Effector memory CD8-positive, alpha-beta T cell (primary cell): ENCODE results near the gene ABCA7.

Experiments used
- ATAC-seq: fragments of 150-1000 bp; cut with Tn5 transposase; replicated peaks from 2 replicates; pipeline ENCODE4 v1.10.0; 2021; ENCODE audit warnings: mild to moderate bottlenecking, moderate library complexity
- DNase-seq, 3 experiments: peaks; one replicate each; pipeline ENCODE4 v3.0.0; 2021
- H3K27ac Mint-ChIP-seq, 2 donors: one replicate each; pipeline ENCODE4 v1.8.0; 2022; ENCODE audit warnings: mild to moderate bottlenecking in 2 of 2, mixed read lengths in 2 of 2, moderate library complexity in 2 of 2
- H3K27me3 Mint-ChIP-seq, 2 donors: one replicate each; pipeline ENCODE4 v1.8.0; 2022; ENCODE audit warnings: mixed read lengths in 2 of 2
- H3K36me3 Mint-ChIP-seq: one replicate; pipeline ENCODE4 v1.8.0; 2022; ENCODE audit warnings: mild to moderate bottlenecking, moderate library complexity, mixed read lengths; ENCODE audit not compliant: insufficient read depth
- H3K4me1 Mint-ChIP-seq, 2 donors: one replicate each; pipeline ENCODE4 v1.8.0; 2022; ENCODE audit warnings: low read depth in 2 of 2, mixed read lengths in 2 of 2
- H3K4me3 Mint-ChIP-seq, 2 donors: one replicate each; pipeline ENCODE4 v1.8.0; 2022; ENCODE audit warnings: mild to moderate bottlenecking in 2 of 2, mixed read lengths in 2 of 2, moderate library complexity in 2 of 2
- H3K9me3 Mint-ChIP-seq, 2 donors: one replicate each; pipeline ENCODE4 v1.8.0; 2022; ENCODE audit warnings: mixed read lengths in 2 of 2

The ABCA7 gene

DNA sequence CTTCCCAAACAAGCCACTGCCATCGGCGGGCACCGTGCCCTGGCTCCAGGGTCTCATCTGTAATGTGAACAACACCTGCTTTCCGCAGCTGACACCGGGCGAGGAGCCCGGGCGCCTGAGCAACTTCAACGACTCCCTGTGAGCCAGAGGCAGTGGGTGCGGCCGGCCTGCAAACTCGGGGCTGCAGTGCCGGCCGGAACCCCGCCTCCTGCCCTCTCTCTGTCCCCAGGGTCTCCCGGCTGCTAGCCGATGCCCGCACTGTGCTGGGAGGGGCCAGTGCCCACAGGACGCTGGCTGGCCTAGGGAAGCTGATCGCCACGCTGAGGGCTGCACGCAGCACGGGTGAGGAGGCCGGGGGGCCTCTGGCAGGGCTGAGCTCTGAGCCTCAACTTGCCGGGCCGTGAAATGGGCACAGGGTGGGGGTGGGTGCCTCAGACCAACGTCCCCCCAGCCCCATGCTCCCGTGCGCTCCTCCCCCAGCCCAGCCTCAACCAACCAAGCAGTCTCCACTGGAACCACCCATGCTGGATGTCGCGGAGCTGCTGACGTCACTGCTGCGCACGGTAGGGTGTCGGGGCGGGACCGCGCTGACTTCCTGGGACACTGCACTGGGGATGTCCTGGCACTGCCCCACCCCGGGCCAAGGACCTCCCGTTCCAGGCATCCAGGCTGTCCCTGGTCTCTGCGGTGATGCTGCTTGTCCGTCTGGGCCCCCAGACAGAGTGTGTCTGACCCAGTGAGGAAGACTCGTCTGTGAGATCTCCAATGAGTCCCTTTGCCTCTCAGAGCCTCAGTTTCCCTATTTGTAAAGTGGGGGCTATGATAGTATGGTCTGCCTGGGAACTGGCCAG is 2.2 kb downstream of the ABCA7 start:
- Mint-ChIP-seq H3K36me3 (peaks cover 71% of the 10 kb centered on the region), H3K4me3 (peak overlapping the region; percentile 92 to 96), H3K27ac (no peak overlapping the region), H3K4me1 (peaks cover 40 to 51% of the 10 kb centered on the region in 2 donors), H3K9me3 (no peaks in the 10 kb centered on the region), H3K27me3 (no peaks in the 10 kb centered on the region)
- no peak for ATAC-seq
- no peak for DNase-seq

- Mint-ChIP-seq H3K36me3 (peaks cover 64% of the 10 kb centered on the region), H3K27me3 (no peaks in the 10 kb centered on the region), H3K4me1 (peaks cover 35 to 44% of the 10 kb centered on the region in 2 donors), H3K4me3 (peak overlapping the region in 1 of 2 donors; percentile 92), H3K27ac (no peak overlapping the region), H3K9me3 (no peaks in the 10 kb centered on the region)
- DNase-seq: no peak
- no peak for ATAC-seq
Measured at GRCh38 chr19:1042689-1043511, 3.0 kb downstream of the ABCA7 start.

GRCh38 chr19:1045247-1045603 is 5.3 kb downstream of the ABCA7 start:
- Mint-ChIP-seq H3K4me1 (peaks cover 20 to 21% of the 10 kb centered on the region in 2 donors), H3K4me3 (peak overlapping the region in 1 of 2 donors; percentile 39), H3K27ac (peak overlapping the region in 1 of 2 donors; percentile 83), H3K36me3 (peaks cover 45% of the 10 kb centered on the region), H3K9me3 (no peaks in the 10 kb centered on the region), H3K27me3 (no peaks in the 10 kb centered on the region)
- DNase-seq (peak; percentile 66 to 76 (median 70)), ATAC-seq (peak; percentile 57)

DNA sequence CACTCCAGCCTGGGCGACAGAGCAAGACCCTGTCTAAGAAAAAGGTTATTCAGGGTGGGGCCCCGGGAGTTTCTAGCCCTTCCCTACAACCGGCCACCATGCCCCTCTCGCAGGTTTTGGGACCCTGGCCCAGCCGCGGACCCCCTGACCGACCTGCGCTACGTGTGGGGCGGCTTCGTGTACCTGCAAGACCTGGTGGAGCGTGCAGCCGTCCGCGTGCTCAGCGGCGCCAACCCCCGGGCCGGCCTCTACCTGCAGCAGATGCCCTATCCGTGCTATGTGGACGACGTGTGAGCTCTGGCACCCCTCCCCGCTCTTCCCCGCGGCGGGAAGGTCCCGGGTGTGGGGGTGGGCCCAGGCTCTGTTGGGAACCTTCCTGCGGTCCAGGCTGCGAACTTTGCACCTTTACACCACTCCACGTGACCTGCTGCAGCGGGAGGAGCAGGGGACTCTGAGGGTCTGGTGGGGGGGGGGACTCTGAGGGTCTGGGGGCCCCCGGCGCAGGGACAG is 6.3 kb downstream of the ABCA7 start:
- ATAC-seq (no peak), DNase-seq (no peak)
- Mint-ChIP-seq H3K4me3 (no peak overlapping the region), H3K36me3 (peaks cover 38% of the 10 kb centered on the region), H3K4me1 (peaks cover 12% of the 10 kb centered on the region in 2 donors), H3K9me3 (no peaks in the 10 kb centered on the region), H3K27me3 (no peaks in the 10 kb centered on the region), H3K27ac (no peak overlapping the region)

DNA sequence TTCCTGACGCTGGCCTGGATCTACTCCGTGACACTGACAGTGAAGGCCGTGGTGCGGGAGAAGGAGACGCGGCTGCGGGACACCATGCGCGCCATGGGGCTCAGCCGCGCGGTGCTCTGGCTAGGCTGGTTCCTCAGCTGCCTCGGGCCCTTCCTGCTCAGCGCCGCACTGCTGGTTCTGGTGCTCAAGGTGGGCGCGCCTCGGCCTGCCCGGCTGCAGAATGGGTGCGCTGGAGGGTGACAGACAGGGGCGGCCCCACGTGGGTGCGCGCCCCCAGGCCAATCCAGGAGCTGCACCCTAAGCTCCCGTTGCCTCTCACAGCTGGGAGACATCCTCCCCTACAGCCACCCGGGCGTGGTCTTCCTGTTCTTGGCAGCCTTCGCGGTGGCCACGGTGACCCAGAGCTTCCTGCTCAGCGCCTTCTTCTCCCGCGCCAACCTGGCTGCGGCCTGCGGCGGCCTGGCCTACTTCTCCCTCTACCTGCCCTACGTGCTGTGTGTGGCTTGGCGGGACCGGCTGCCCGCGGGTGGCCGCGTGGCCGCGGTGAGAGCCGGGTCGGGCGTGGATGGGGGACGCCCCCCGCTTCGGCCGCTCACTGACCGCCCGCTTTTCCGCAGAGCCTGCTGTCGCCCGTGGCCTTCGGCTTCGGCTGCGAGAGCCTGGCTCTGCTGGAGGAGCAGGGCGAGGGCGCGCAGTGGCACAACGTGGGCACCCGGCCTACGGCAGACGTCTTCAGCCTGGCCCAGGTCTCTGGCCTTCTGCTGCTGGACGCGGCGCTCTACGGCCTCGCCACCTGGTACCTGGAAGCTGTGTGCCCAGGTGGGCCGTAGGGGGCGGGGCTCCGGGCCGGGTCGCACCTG is 7.2 kb downstream of the ABCA7 start:
- Mint-ChIP-seq H3K27ac (no peak overlapping the region), H3K9me3 (no peaks in the 10 kb centered on the region), H3K36me3 (peaks cover 38% of the 10 kb centered on the region), H3K4me1 (peaks cover 8 to 12% of the 10 kb centered on the region in 2 donors), H3K4me3 (peak overlapping the region in 1 of 2 donors; percentile 47), H3K27me3 (no peaks in the 10 kb centered on the region)
- ATAC-seq (peak; percentile 80), DNase-seq (peak in 2 of 3 experiments; percentile 61 to 68)

DNA sequence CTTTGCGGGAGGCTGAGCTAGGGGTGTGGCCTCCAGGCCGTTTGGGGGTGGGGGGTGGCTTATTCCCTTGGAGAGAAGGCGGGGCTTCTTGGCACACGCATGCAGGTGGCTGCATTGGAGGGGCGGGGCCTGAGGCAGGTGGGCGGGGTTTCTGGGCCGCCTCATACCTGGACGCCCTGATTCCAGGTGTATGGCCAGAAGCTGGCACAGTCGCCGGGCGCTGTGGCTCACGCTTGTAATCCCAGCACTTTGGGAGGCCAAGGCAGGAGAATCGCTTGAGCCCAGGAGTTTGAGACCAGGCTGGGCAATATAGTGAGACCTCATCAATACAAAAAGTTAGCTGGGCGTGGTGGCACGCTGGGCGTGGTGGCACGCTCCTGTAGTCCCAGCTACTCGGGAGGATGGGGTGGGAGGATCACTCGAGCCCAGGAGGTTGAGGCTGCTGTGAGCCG is 7.8 kb downstream of the ABCA7 start:
- peaks cover 34% of the 10 kb centered on the region for H3K36me3 Mint-ChIP-seq
- no peak overlapping the region for H3K4me3 Mint-ChIP-seq
- H3K27ac Mint-ChIP-seq: no peak overlapping the region
- no peaks in the 10 kb centered on the region for H3K27me3 Mint-ChIP-seq
- no peaks in the 10 kb centered on the region for H3K9me3 Mint-ChIP-seq
- ATAC-seq (no peak), DNase-seq (no peak)
- peaks cover 5 to 8% of the 10 kb centered on the region in 2 donors for H3K4me1 Mint-ChIP-seq

- Mint-ChIP-seq H3K4me1 (peaks cover 5 to 8% of the 10 kb centered on the region in 2 donors), H3K27ac (peak overlapping the region in 1 of 2 donors; percentile 49), H3K4me3 (no peak overlapping the region), H3K9me3 (no peaks in the 10 kb centered on the region), H3K27me3 (no peaks in the 10 kb centered on the region), H3K36me3 (peaks cover 31% of the 10 kb centered on the region)
- ATAC-seq (no peak), DNase-seq (no peak)
Measured at GRCh38 chr19:1049106-1049505, 9.2 kb downstream of the ABCA7 start.

DNA sequence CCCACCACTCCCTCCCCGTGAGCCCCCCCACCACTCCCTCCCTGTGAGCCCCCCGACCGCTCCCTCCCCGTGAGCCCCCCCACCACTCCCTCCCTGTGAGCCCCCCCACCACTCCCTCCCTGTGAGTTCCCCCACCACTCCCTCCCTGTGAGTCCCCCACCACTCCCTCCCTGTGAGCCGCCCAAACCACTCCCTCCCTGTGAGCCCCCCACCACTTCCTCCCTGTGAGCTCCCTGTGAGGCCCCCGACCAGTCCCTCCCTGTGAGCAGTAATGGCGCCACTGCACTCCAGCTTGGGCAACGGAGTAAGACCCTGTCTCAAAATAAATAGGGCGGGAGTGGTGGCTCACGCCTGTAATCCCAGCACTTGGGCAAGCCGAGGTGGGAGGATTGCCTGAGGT is 9.9 kb downstream of the ABCA7 start:
- Mint-ChIP-seq H3K36me3 (peaks cover 25% of the 10 kb centered on the region), H3K4me3 (no peak overlapping the region), H3K4me1 (peaks cover 5 to 8% of the 10 kb centered on the region in 2 donors), H3K27me3 (no peaks in the 10 kb centered on the region), H3K27ac (peak overlapping the region in 1 of 2 donors; percentile 38), H3K9me3 (no peaks in the 10 kb centered on the region)
- DNase-seq (no peak), ATAC-seq (no peak)

GRCh38 chr19:1050989-1051788 is 11.3 kb downstream of the ABCA7 start:
- H3K4me1 Mint-ChIP-seq: peaks cover 0 to 5% of the 10 kb centered on the region in 2 donors
- DNase-seq: no peak
- no peak overlapping the region for H3K4me3 Mint-ChIP-seq
- H3K27ac Mint-ChIP-seq: peak overlapping the region; percentile 10 to 78
- no peaks in the 10 kb centered on the region for H3K27me3 Mint-ChIP-seq
- no peaks in the 10 kb centered on the region for H3K9me3 Mint-ChIP-seq
- peaks cover 19% of the 10 kb centered on the region for H3K36me3 Mint-ChIP-seq
- ATAC-seq: no peak

GRCh38 chr19:1051791-1052190 is 11.9 kb downstream of the ABCA7 start:
- Mint-ChIP-seq H3K4me3 (no peak overlapping the region), H3K27me3 (no peaks in the 10 kb centered on the region), H3K27ac (peak overlapping the region; percentile 10 to 78), H3K4me1 (peaks cover under 1 to 8% of the 10 kb centered on the region in 2 donors), H3K9me3 (no peaks in the 10 kb centered on the region), H3K36me3 (peaks cover 20% of the 10 kb centered on the region)
- ATAC-seq: no peak
- no peak for DNase-seq

DNA sequence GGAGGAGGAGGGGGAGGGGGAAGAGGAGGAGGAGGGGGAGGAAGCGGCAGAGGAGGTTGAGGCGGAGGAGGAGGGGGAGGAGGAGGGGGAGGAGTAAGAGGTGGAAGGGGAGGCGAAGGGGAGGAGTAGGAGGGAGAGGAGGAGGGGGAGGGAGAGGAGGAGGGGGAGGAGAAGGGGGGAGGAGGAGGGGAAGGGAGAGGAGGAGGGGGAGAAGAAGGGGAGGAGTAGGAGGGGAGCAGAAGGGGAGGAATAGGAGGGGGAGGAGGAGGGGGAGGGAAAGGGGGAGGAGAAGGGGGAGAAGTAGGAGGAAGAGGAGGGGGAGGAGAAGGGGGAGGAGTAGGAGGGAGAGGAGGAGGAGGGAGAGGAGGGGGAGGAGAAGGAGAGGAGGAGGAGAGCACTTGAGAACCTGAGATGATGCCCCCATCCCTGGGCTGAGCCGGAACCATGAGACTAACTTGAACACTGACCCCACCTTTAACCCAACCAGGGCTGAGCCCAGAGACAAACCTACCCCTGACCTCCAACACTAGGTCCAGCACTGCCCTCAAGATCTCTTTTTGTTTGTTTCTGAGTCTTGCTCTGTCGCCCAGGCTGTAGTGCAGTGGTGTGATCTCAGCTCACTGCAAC is 12.6 kb downstream of the ABCA7 start:
- DNase-seq: no peak
- H3K36me3 Mint-ChIP-seq: peaks cover 16% of the 10 kb centered on the region

More for the DNA sequence above, 12.6 kb downstream of the ABCA7 start:
- Mint-ChIP-seq H3K27me3 (no peaks in the 10 kb centered on the region), H3K27ac (peak overlapping the region; percentile 33 to 79), H3K4me1 (peaks cover 7 to 12% of the 10 kb centered on the region in 2 donors), H3K9me3 (no peaks in the 10 kb centered on the region), H3K4me3 (no peak overlapping the region)
- no peak for ATAC-seq
